OCI-LY1 (cell line): ENCODE results near the gene TP73.

Experiments used
- H2AFZ ChIP-seq: fragments of 200-600 bp; sonication (generic), shearing (Covaris generic); 2 replicates; pipeline ENCODE4 v1.6.0; 2014; ENCODE audit warnings: antibody characterized with exemption, mild to moderate bottlenecking, low read length
- H3F3A ChIP-seq: fragments of 200-600 bp; sonication (generic), shearing (Covaris generic); 2 replicates; pipeline ENCODE4 v1.6.0; 2014; ENCODE audit warnings: mild to moderate bottlenecking, antibody characterized with exemption, low read length, moderate library complexity; ENCODE audit not compliant: insufficient read depth
- H3K27ac ChIP-seq: fragments of 200-600 bp; sonication (generic); 2 replicates; pipeline ENCODE4 v1.5.1; 2014; ENCODE audit warnings: low read length, mixed run types, mild to moderate bottlenecking, low read depth; ENCODE audit not compliant: poor library complexity, severe bottlenecking
- H3K27me3 ChIP-seq: fragments of 200-600 bp; sonication (generic); 2 replicates; pipeline ENCODE4 v1.6.0; 2014; ENCODE audit warnings: antibody characterized with exemption, mild to moderate bottlenecking, low read length, moderate library complexity; ENCODE audit not compliant: insufficient read depth
- H3K36me3 ChIP-seq: fragments of 200-600 bp; sonication (generic); 2 replicates; pipeline ENCODE4 v1.6.1; 2014; ENCODE audit warnings: mild to moderate bottlenecking, antibody characterized with exemption, low read length, moderate library complexity, mixed read lengths; ENCODE audit not compliant: insufficient read depth
- H3K4me1 ChIP-seq: fragments of 200-600 bp; sonication (generic); 2 replicates; pipeline ENCODE4 v1.5.1; 2014; ENCODE audit warnings: mild to moderate bottlenecking, low read length, moderate library complexity; ENCODE audit not compliant: insufficient read depth, severe bottlenecking
- H3K4me2 ChIP-seq: fragments of 200-600 bp; sonication (generic), shearing (Covaris generic); 2 replicates; pipeline ENCODE4 v1.6.1; 2014; ENCODE audit warnings: low read length
- H3K4me3 ChIP-seq: fragments of 200-600 bp; sonication (generic); 2 replicates; pipeline ENCODE4 v1.5.1; 2014; ENCODE audit warnings: low read length, low read depth, mild to moderate bottlenecking, mixed read lengths; ENCODE audit not compliant: poor library complexity, severe bottlenecking
- H3K79me2 ChIP-seq: fragments of 200-600 bp; shearing (Covaris generic); 2 replicates; pipeline ENCODE4 v1.6.1; 2016; ENCODE audit warnings: mixed run types, low read length, mixed read lengths; ENCODE audit not compliant: insufficient read depth
- H3K9ac ChIP-seq: fragments of 200-600 bp; sonication (generic), shearing (Covaris generic); 2 replicates; pipeline ENCODE4 v1.6.1; 2014; ENCODE audit warnings: mild to moderate bottlenecking, low read length, mixed read lengths
- H3K9me2 ChIP-seq: fragments of 200-600 bp; sonication (generic), shearing (Covaris generic); 2 replicates; pipeline ENCODE4 v1.6.1; 2014; ENCODE audit warnings: low read depth, mild to moderate bottlenecking, low read length, mixed read lengths
- H3K9me3 ChIP-seq: fragments of 200-600 bp; shearing (Covaris generic); 2 replicates; pipeline ENCODE4 v1.6.1; 2014; ENCODE audit warnings: low read length, mixed read lengths
- H4K20me1 ChIP-seq: fragments of 200-600 bp; sonication (generic), shearing (Covaris generic); 2 replicates; pipeline ENCODE4 v1.6.0; 2016; ENCODE audit warnings: mild to moderate bottlenecking, low read length; ENCODE audit not compliant: insufficient read depth
- EZH2 ChIP-seq: fragments of 200-600 bp; sonication (generic), shearing (Covaris generic); IDR thresholded peaks from 2 replicates; pipeline ENCODE4 v1.8.0; 2017; ENCODE audit warnings: borderline replicate concordance, mixed run types, mild to moderate bottlenecking, antibody characterized with exemption, low read length, moderate library complexity, mixed read lengths
- TF ChIP-seq, protein P1 (sequence below): fragments of 200-600 bp; sonication (generic), shearing (Covaris generic); IDR thresholded peaks from 2 replicates; pipeline ENCODE4 v1.5.1; 2017; ENCODE audit warnings: mild to moderate bottlenecking, antibody characterized with exemption, low read length, moderate library complexity, mixed read lengths

Gene TP73

DNA sequence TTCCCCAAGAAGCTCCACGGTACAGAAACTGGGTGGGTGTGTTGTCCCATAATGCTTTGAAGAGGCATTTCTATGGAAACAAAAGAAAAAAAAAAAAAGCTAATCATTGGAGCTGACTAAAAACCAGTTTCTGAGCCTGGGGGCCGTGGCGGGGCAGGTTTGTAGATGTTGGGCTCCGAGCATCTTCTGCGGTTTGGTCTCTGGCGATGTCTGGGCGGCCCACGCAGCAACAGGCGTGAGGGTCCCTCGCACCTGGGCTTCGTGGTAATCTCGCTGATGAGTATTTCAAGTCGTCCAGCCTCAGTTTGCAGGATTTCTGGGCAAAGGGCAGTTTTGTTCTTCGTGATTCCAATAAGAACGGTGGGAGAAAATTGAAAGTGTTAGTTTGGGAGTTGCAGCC, 6.8 kb downstream of the TP73 start:
- no peaks in the 10 kb centered on the region for H3K9me3 ChIP-seq

DNA sequence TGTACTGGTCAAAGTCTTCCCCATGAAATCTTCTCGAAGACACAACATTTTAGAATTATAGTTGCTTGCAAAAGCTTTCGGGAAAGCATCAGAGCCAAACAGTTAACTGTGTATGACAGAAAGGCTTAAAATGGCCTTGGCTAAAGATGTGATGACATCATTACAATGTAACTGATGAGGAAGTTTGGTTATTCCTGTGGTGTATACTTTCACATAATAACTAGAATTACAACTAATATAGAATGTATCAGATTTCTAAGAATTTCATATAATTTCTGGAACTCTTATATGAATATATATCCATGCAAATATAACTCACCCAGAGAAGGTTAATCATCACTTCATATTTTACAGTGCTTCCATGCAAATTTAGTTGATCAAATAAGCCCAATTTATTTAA, 8.4 kb downstream of the TP73 start:
- TF ChIP-seq, protein P1, sequence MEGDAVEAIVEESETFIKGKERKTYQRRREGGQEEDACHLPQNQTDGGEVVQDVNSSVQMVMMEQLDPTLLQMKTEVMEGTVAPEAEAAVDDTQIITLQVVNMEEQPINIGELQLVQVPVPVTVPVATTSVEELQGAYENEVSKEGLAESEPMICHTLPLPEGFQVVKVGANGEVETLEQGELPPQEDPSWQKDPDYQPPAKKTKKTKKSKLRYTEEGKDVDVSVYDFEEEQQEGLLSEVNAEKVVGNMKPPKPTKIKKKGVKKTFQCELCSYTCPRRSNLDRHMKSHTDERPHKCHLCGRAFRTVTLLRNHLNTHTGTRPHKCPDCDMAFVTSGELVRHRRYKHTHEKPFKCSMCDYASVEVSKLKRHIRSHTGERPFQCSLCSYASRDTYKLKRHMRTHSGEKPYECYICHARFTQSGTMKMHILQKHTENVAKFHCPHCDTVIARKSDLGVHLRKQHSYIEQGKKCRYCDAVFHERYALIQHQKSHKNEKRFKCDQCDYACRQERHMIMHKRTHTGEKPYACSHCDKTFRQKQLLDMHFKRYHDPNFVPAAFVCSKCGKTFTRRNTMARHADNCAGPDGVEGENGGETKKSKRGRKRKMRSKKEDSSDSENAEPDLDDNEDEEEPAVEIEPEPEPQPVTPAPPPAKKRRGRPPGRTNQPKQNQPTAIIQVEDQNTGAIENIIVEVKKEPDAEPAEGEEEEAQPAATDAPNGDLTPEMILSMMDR: no peak
- TF ChIP-seq EZH2: no peak
- Histone ChIP-seq H3K27me3 (0 out of 2 replicates have a peak, but pooled peaks cover 5% of the 10 kb centered on the region), H4K20me1 (no peaks in the 10 kb centered on the region), H2AFZ (no peak overlapping the region), H3K4me2 (no peak overlapping the region), H3K27ac (no peak overlapping the region), H3K9me3 (no peaks in the 10 kb centered on the region), H3K36me3 (no peaks in the 10 kb centered on the region), H3K4me1 (peaks cover 26% of the 10 kb centered on the region), H3K9me2 (no peaks in the 10 kb centered on the region), H3K9ac (no peak overlapping the region), H3F3A (no peaks in the 10 kb centered on the region), H3K4me3 (no peak overlapping the region), H3K79me2 (no peaks in the 10 kb centered on the region)

More for the DNA sequence above, 6.8 kb downstream of the TP73 start:
- TF ChIP-seq EZH2: no peak
- TF ChIP-seq, protein P1: no peak
- H3K9me2 ChIP-seq: no peaks in the 10 kb centered on the region
- 0 out of 2 replicates have a peak, but pooled peaks cover 5% of the 10 kb centered on the region for H3K27me3 ChIP-seq
- no peaks in the 10 kb centered on the region for H3K79me2 ChIP-seq
- H3K4me3 ChIP-seq: no peak overlapping the region
- no peak overlapping the region for H3K27ac ChIP-seq
- H3K4me1 ChIP-seq: peaks cover 14% of the 10 kb centered on the region
- H4K20me1 ChIP-seq: no peaks in the 10 kb centered on the region
- H3K9ac ChIP-seq: no peak overlapping the region
- no peaks in the 10 kb centered on the region for H3K36me3 ChIP-seq
- H3K4me2 ChIP-seq: no peak overlapping the region
- H2AFZ ChIP-seq: no peak overlapping the region
- H3F3A ChIP-seq: no peaks in the 10 kb centered on the region

DNA sequence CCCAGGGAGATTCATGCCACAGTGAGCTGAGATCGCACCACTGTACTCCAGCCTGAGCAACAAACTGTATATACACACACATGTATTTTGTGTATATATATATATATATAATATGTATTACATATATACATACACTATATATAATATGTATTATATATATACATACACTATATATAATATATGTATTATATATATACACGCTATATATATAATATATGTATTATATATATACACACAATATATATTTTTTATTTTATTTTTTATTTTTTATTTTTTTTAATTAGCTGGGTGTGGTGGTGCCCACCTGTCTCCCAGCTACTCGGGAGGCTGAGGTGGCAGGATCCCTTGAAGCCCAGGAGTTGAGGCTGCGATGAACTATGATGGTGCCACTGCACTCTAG, 9.3 kb downstream of the TP73 start:
- no peaks in the 10 kb centered on the region for H3K9me2 ChIP-seq
- no peak overlapping the region for H3K9ac ChIP-seq
- H3K4me2 ChIP-seq: no peak overlapping the region
- no peak for TF ChIP-seq EZH2
- TF ChIP-seq, protein P1: no peak
- H3K27ac ChIP-seq: no peak overlapping the region
- H3F3A ChIP-seq: no peaks in the 10 kb centered on the region
- H4K20me1 ChIP-seq: no peaks in the 10 kb centered on the region
- H3K4me1 ChIP-seq: peaks cover 26% of the 10 kb centered on the region
- H3K9me3 ChIP-seq: no peaks in the 10 kb centered on the region
- H3K36me3 ChIP-seq: no peaks in the 10 kb centered on the region
- H3K79me2 ChIP-seq: no peaks in the 10 kb centered on the region
- H3K27me3 ChIP-seq: no peaks in the 10 kb centered on the region
- no peak overlapping the region for H2AFZ ChIP-seq
- no peak overlapping the region for H3K4me3 ChIP-seq
